GM18498 (cell line): ENCODE results near the gene FNIP2.
A peak's percentile ranks its signal among the peaks of the same experiment; 100 is the strongest.
"Not testable (repeated sequence)": the region's sequence is repeated elsewhere in the genome, so short reads cannot be mapped to it uniquely, and the experiment has no call there.

Source experiments
- ATAC-seq: cut with Tn5 transposase; IDR thresholded peaks from one replicate; pipeline ENCODE4 v1.9.1; 2021; ENCODE audit warnings: mild to moderate bottlenecking, moderate library complexity; ENCODE audit not compliant: unreplicated experiment

FNIP2 gene

DNA sequence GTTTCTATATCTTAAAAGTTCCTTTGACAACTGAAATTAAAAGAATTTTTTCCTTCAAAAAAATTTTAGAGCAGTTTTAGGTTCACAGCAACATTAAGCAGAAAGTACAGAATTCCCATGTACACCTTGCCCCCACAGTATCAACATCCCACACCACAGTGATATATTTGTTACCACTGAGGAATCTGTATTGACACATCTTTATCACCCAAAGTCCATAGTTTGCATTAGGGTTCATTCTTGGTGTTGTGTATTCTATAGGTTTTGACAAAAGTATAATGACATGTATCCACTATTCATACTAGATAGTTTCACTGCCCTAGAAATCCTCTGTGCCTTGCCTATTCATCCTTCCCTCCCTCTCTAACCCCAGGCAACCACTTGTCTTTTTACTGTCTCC is 43.7 kb downstream of the FNIP2 start:
- ATAC-seq: no peak

DNA sequence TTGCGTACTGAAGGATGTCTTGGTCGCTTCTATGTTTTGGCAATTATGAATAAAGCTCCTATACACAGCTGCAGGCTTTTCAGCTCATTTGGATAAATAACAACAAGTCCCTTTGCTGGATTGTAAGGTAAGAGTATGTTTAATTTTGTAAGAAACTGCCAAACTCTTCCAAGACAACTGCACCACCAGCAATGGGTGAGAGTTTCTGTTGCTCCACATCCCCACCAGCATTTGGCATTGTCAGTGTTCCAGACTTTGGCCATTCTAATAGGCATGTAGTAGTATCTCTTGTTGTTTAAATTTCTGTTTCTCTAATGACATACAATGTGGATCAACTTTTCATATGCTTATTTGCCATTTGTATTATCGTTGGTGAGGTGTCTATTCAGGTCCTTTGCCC is 44.3 kb downstream of the FNIP2 start:
- no peak for ATAC-seq

GRCh38 chr4:158814207-158814606 is 45.4 kb downstream of the FNIP2 start:
- ATAC-seq: no peak

DNA sequence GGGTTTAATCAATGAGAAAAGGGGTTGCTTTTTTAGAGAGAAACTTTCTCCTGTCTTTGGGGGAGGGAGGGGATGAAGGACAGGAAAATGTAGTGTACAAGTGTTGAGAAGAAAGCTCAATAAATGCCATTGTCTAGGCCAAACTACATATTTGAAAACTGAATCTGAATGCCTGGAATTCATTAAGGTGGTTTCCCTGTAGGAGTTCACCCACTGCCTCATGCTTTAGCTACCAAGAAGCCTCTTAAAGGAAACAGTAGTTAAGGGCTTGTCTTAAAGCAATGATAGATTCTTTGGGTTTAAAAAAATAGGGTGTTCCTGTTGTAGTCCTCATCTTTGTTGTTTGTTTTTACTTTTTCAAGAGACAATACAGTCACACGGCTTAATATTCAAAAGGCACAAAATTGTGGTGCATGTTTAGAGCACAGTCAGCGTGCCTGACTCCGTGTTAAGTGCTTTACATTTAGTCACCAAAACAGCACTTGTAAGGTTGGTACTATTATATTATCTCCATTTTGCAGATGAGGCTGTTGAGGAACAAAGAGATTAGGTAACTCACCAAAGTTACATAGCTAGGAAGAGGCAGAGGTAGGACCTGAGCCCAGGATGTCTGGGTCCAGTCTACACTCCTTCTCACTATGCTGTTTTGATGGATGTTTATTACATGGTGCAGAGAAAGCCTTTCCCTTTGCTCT is 46.0 kb downstream of the FNIP2 start:
- ATAC-seq: no peak

- ATAC-seq: peak; percentile 38
Measured at GRCh38 chr4:158816955-158817354, 48.1 kb downstream of the FNIP2 start.

DNA sequence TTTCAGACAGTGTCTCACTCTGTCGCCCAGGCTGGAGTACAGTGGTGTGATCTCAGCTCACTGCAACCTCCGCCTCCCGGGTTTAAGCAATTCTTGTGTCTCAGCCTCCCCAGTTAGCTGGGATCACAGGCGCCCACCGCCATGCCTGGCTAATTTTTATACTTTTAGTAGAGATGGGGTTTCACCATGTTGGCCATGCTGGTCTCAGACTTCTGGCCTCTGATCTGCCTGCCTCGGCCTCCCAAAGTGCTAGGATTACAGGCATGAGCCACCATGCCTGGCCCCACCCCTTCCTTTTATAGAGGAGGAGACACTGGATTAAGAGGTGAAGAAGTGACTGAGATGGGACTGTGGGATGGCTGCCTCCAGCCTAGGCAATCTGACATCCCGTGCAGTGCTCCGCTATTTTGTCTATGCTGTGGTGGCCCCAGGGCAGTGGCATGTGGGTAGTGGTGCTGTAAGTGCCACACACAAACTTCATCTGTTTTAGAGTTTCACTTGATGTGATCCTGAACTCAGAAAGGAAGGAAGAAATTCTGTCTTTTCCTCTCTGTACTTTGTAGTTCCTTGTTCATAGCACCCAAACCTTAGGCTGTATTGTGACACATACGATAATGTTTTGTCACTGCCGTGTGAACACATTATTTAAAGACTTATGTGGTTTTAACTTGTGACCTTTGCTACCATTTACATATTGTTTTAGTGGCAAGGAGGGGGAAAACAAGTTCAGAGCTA is 48.9 kb downstream of the FNIP2 start:
- ATAC-seq: peak; percentile 74

- no peak for ATAC-seq
Measured at GRCh38 chr4:158818560-158819140, 49.8 kb downstream of the FNIP2 start.

DNA sequence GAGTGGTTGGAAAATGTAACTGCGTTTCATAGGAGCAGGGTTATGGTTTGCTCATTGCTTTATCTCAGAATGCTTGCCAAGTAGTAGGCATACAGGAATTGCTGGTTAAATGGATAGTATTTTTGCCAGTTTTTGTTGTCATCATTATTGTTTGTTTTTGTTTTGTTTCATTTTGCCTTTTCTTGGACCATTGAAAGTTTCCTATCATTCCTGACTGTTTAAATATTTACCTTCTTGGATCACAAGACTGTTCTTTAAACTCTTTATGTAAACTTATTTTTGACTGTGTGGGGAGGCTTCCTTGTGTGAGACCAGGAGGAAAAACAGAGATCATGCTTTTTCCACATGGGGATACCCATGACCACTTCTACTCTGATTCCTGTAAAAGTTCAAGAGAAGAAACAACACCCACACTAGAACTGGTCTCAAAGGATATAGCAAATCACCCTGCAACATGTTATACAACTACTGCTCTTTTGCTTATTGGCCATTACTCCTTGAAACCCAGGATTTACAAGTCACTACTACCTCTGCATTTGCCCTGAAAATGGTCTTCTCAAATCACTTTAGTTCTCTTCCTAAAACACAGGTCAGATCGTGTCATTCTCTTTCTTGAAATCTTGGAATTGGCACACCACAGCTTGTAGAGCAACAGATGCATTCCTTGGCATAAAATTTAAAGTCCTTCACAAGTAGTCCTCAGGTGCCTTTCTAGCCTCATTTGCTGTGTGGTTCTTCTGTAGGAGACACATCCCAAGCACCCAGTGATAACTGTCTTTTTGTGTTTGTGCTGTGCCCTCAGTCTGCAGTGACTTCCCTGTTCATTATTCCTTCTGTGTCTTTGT is 51.3 kb downstream of the FNIP2 start:
- ATAC-seq: no peak

DNA sequence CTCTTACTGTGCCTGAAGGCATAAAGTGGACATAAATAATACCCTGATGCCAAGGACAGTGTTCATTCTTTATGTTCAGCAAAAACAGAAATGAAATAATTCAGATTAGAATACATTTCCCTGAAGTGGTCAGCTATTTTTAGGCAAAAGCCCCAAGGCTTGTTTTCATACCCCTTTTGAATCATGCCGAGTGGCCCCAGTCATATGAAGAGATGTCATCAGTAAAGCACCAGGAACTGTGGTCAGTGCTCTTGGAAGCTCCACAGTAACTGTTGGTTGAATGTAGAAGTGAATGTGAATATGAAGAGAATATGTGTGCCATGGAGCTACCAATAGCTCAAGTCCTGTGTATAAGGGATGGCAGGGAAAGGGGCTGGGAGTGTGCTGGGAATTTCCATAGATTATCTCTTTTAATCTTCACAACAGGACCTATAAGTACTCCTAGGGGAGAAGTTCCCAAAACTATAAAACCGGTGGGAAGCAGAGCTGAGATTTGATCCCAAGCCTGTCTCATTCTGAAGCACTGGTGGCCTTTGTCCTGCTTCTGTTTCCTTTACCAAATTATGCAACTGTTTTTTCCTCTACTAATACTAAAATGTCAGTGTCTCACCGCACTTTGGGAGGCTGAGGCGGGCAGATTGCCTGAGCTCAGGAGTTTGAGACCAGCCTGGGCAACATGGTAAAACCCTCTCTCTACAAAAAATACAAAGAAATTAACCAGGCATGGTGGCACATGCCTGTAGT is 52.6 kb downstream of the FNIP2 start:
- ATAC-seq: peak; percentile 35

DNA sequence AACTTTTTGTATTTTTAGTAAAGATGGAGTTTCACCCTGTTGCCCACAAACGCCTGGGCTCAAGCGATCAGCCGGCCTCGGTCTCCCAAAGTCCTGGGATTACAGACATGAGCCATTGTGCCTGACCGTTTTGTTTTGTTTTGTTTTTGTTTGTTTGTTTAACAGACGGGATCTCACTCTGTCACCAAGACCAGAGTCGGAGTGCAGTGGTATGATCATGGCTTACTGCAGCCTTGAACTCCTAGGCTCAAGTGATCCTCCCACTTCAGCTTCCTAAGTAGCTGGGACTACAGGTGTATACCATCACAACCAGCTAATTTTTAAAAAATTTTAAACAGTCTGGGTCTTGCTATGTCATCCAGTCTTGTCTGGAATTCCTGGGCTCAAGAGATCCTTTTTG is 53.5 kb downstream of the FNIP2 start:
- no peak for ATAC-seq

DNA sequence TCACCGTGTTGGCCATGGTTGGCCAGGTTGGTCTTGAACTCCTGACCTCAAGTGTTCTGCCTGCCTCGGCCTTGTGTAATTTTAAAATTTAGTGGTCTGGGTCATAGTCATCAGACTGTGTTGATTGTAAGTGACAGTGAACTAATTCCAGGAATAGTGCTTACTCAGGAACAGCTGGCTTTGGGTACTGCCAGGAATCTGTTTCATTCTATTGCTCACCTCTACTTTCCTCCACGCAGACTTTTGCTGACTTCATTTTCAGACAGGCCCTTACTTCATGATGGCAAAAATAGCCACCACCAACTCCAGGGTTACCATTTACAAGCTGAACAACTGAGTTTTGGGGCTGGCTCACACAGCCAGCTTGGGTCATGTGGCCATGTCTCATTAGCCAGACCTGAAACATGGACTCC is 54.6 kb downstream of the FNIP2 start:
- no peak for ATAC-seq

GRCh38 chr4:158824425-158825274 is 55.8 kb downstream of the FNIP2 start:
- ATAC-seq: no peak

DNA sequence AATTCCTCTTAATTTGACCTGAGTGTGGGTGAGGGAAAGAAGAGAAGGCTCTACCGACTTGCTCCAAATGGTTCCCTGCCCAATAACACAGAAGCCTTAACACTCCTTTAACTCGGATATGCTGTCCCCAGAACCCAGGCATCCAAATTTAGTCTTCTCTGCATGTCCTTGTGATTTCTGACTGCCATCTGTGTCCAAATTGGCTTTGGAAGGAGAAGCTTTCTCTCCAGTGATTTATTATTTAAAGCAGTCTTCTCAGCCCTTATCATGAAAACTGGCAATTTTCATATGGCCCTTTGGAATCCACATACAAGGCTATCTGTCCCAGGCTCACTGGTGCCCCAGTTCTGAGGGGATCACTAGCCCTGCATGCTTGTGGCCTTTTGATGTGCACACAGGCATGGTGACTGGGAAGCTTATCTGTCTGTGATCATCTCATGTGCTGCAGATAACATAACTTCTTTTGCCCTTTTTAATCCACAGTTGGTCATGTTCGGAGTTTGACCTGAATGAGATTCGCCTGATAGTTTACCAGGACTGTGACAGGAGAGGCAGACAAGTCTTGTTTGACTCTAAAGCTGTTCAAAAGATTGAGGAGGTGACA is 56.7 kb downstream of the FNIP2 start:
- ATAC-seq: peak; percentile 18

DNA sequence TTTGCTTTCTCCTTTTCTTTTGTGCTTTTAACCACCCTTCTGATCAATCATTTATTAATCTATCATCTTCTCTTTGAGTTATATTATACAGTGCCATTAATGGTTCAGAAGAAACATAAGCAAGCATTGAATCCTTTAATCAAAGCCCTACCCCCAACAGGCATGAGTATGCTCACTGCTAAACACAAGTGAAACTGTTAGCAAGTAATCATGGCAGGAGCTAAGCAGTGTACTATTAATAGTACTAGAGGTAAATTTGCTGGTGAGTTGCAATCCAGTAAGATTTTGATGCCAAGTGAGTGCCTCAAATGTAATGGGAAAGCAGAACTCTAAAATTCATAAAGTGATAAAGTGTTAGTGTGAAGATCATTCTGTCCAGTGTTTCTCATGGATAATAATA is 57.2 kb downstream of the FNIP2 start:
- ATAC-seq: peak; percentile 72

- ATAC-seq: peak; percentile 30
Measured at GRCh38 chr4:158826882-158827281, 58.1 kb downstream of the FNIP2 start.

DNA sequence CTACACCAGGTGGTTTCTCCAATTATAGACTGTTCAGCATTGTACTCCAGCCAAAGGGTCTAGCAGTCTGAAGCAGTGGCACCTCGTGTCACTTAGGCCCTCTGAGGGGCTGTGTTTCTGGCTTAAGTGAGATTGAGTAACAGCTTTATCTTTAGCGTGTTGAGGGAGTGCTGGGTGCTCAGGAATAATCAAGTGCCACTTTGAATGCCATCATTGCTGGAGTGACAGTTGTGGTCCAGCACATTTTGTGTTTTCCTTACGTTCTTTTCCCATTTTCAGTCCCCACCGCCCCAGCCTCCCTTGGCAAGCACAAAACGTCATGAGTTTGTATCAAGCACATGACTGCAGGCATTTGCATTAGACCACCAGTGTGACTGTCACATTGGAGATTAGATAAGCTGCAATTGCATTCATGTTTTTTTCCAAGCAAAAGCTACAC is 58.7 kb downstream of the FNIP2 start:
- ATAC-seq: peak; percentile 8

DNA sequence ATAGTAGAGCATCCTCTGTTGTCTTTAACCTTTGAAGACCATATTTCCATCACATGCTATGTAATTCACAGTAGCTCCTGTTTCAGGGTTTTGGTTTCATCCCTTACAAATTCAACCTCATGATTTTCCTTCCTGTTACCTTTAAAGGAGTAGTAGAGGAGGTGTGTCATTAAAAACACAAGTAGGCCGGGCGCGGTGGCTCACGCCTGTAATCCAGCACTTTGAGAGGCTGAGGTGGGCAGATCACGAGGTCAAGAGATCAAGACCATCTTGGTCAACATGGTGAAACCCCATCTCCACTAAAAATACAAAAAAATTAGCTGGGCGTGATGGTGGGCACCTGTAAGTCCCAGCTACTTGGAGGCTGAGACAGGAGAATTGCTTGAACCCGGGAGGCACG is 59.3 kb downstream of the FNIP2 start:
- not testable (repeated sequence) for ATAC-seq

- ATAC-seq: no peak
Measured at GRCh38 chr4:158829254-158829653, 60.4 kb downstream of the FNIP2 start.

GRCh38 chr4:158833602-158834001 is 64.8 kb downstream of the FNIP2 start:
- ATAC-seq: no peak
